ENCODE results near the gene PNPLA7. TPM values are rescaled to one million over a fixed set of nuclear protein-coding genes. Genes with fewer than 3 reads are reported as not detected.
"Not testable (repeated sequence)": the region's sequence is repeated elsewhere in the genome, so short reads cannot be mapped to it uniquely, and the experiment has no call there.

The PNPLA7 gene
- total RNA-seq, 4 donors from 2014 or later: 10.1 to 23.6 (median 11.6) TPM

- H3K4me3 ChIP-seq (replicated peaks in 1 of 3): no peak overlapping the region
- no peaks in the 10 kb centered on the region for H3K4me1 ChIP-seq
- H3K27me3 ChIP-seq: no peaks in the 10 kb centered on the region
- H3K36me3 ChIP-seq: no peaks in the 10 kb centered on the region
- DNase-seq: no peak
- 87 to 90% methylated on average over 8 to 15 of the region's 16 CpGs for WGBS, 2 donors
- intact Hi-C loops (cut with DNase I): no loop called here
- no peak overlapping the region for H3K27ac ChIP-seq
- H3K9me3 ChIP-seq: no peaks in the 10 kb centered on the region
- TF ChIP-seq, protein P1, sequence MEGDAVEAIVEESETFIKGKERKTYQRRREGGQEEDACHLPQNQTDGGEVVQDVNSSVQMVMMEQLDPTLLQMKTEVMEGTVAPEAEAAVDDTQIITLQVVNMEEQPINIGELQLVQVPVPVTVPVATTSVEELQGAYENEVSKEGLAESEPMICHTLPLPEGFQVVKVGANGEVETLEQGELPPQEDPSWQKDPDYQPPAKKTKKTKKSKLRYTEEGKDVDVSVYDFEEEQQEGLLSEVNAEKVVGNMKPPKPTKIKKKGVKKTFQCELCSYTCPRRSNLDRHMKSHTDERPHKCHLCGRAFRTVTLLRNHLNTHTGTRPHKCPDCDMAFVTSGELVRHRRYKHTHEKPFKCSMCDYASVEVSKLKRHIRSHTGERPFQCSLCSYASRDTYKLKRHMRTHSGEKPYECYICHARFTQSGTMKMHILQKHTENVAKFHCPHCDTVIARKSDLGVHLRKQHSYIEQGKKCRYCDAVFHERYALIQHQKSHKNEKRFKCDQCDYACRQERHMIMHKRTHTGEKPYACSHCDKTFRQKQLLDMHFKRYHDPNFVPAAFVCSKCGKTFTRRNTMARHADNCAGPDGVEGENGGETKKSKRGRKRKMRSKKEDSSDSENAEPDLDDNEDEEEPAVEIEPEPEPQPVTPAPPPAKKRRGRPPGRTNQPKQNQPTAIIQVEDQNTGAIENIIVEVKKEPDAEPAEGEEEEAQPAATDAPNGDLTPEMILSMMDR (IDR thresholded peaks at IDR 0.05): no peak
- TF ChIP-seq POLR2A (IDR thresholded peaks at IDR 0.05): no peak
Observed at GRCh38 chr9:137467161-137467581, 83.0 kb downstream of the PNPLA7 start.

DNA sequence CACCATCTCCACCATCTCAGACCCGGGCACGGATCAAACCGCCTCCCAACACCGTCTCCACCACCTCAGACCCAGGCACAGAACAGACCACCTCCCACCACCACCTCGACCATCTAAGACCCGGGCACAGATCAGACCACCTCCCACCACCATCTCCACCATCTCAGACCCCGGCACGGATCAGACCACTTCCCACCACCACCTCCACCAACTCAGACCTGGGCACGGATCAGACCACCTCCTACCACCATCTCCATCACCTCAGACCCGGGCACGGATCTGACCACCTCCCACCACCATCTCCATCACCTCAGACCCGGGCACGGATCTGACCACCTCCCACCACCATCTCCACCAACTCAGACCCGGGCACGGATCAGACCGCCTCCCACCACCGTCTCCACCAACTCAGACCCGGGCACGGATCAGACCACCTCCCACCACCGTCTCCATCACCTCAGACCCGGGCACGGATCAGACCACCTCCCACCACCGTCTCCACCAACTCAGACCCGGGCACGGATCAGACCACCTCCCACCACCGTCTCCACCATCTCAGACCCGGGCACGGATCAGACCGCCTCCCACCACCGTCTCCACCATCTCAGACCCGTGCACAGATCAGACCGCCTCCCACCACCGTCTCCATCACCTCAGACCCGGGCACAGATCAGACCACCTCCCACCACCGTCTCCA, 83.7 kb downstream of the PNPLA7 start:
- H3K27me3 ChIP-seq; H3K9me3 ChIP-seq; intact Hi-C loops (cut with DNase I); H3K36me3 ChIP-seq; DNase-seq; H3K4me1 ChIP-seq; H3K27ac ChIP-seq; H3K4me3 ChIP-seq (replicated peaks in 1 of 3): not testable (repeated sequence)
- 87 to 90% methylated on average over 35 of the region's 35 CpGs for WGBS, 2 donors

GRCh38 chr9:137465720-137466388, 84.3 kb downstream of the PNPLA7 start:
- no peak for TF ChIP-seq POLR2A (IDR thresholded peaks at IDR 0.05)
- TF ChIP-seq, protein P1 (IDR thresholded peaks at IDR 0.05): no peak
- no peaks in the 10 kb centered on the region for H3K27me3 ChIP-seq
- H3K36me3 ChIP-seq: no peaks in the 10 kb centered on the region
- H3K4me1 ChIP-seq: no peaks in the 10 kb centered on the region
- 89 to 91% methylated on average over 22 to 23 of the region's 23 CpGs for WGBS, 2 donors
- no peak for DNase-seq
- no peak overlapping the region for H3K4me3 ChIP-seq (replicated peaks in 1 of 3)
- intact Hi-C loops (cut with DNase I): no loop called here
- H3K27ac ChIP-seq: no peak overlapping the region
- no peaks in the 10 kb centered on the region for H3K9me3 ChIP-seq

GRCh38 chr9:137465000-137465719, 85.0 kb downstream of the PNPLA7 start:
- H3K4me3 ChIP-seq (replicated peaks in 1 of 3): no peak overlapping the region
- H3K27ac ChIP-seq: no peak overlapping the region
- intact Hi-C loops (cut with DNase I): no loop called here
- no peak for DNase-seq
- H3K9me3 ChIP-seq: no peaks in the 10 kb centered on the region
- H3K4me1 ChIP-seq: no peaks in the 10 kb centered on the region
- H3K27me3 ChIP-seq: no peaks in the 10 kb centered on the region
- 82 to 86% methylated on average over 5 to 10 of the region's 23 CpGs for WGBS, 2 donors
- H3K36me3 ChIP-seq: no peaks in the 10 kb centered on the region
- TF ChIP-seq, protein P1 (IDR thresholded peaks at IDR 0.05): no peak
- no peak for TF ChIP-seq POLR2A (IDR thresholded peaks at IDR 0.05)

- Histone ChIP-seq H3K9me3 (no peaks in the 10 kb centered on the region), H3K27ac (no peak overlapping the region), H3K4me1 (peaks cover 4 to 7% of the 10 kb centered on the region in 2 donors), H3K4me3 (replicated peaks in 1 of 3) (no peak overlapping the region), H3K27me3 (no peaks in the 10 kb centered on the region), H3K36me3 (no peaks in the 10 kb centered on the region)
- 95 to 96% methylated on average over 24 to 26 of the region's 28 CpGs for WGBS, 2 donors
- TF ChIP-seq POLR2A (IDR thresholded peaks at IDR 0.05): no peak
- TF ChIP-seq, protein P1 (IDR thresholded peaks at IDR 0.05): no peak
- intact Hi-C loops (cut with DNase I): no loop called here
- no peak for DNase-seq
Observed at GRCh38 chr9:137464291-137464999, 85.8 kb downstream of the PNPLA7 start.

Measured in thyroid gland (tissue), 4 donors.